ENCODE results near the gene FOXO3.

The FOXO3 gene

GRCh38 chr6:108699290-108700041 is 138.7 kb downstream of the FOXO3 start:
- H3K18ac ChIP-seq (ENCODE audit: low read depth in 1 of 2, low read length in 2 of 2) = no peak overlapping the region
- no peak overlapping the region for H4K91ac ChIP-seq (ENCODE audit: low read length)
- no peak overlapping the region for H3K4me3 ChIP-seq (ENCODE audit: insufficient read depth in 1 of 2, low read depth in 1 of 2, low read length in 2 of 2)
- no peaks in the 10 kb centered on the region for H3K27me3 ChIP-seq (ENCODE audit: control insufficient read depth in 1 of 2, insufficient read depth in 1 of 2, low read length in 2 of 2)
- no peak overlapping the region for H3K4me2 ChIP-seq (ENCODE audit: low read length, poor library complexity, severe bottlenecking)
- H3K23ac ChIP-seq (ENCODE audit: low read length in 2 of 2) = no peak overlapping the region
- H2BK5ac ChIP-seq (ENCODE audit: low read depth, low read length, poor library complexity, severe bottlenecking) = no peak overlapping the region
- DNase-seq = no peak
- H3K9ac ChIP-seq (ENCODE audit: low read length) = no peak overlapping the region
- no peak overlapping the region for H2BK15ac ChIP-seq (ENCODE audit: low read depth, poor library complexity, severe bottlenecking)
- 86% methylated on average over 17 of the region's 17 CpGs for WGBS
- no peak overlapping the region for H2BK120ac ChIP-seq (ENCODE audit: low read depth, low read length)
- no peak overlapping the region for H3K14ac ChIP-seq (ENCODE audit: low read length in 2 of 2)
- H4K8ac ChIP-seq (ENCODE audit: low read length) = no peak overlapping the region
- no peaks in the 10 kb centered on the region for H3K4me1 ChIP-seq (ENCODE audit: control insufficient read depth, insufficient read depth, low read depth, low read length)
- H2AFZ ChIP-seq (ENCODE audit: low read depth, low read length) = no peak overlapping the region
- no peak overlapping the region for H3K4ac ChIP-seq (ENCODE audit: low read depth in 1 of 2, low read length in 2 of 2)
- no peaks in the 10 kb centered on the region for H3K79me1 ChIP-seq (replicated peaks; ENCODE audit: low read length, poor library complexity, severe bottlenecking)
- no peaks in the 10 kb centered on the region for H3K36me3 ChIP-seq (ENCODE audit: control insufficient read depth in 1 of 2, insufficient read depth in 2 of 2, low read depth in 1 of 2, low read length in 2 of 2)
- H3K27ac ChIP-seq (ENCODE audit: low read length, poor library complexity, severe bottlenecking) = no peak overlapping the region
- H2AK5ac ChIP-seq (ENCODE audit: low read length, severe bottlenecking) = no peak overlapping the region
- H3K9me3 ChIP-seq (ENCODE audit: control insufficient read depth, low read length) = peaks cover 38% of the 10 kb centered on the region
- H2BK12ac ChIP-seq (ENCODE audit: low read length in 2 of 2) = no peak overlapping the region

- Histone ChIP-seq H3K4me1 (ENCODE audit: control insufficient read depth, insufficient read depth, low read depth, low read length) (no peaks in the 10 kb centered on the region), H3K27ac (ENCODE audit: low read length, poor library complexity, severe bottlenecking) (no peak overlapping the region), H2AK5ac (ENCODE audit: low read length, severe bottlenecking) (no peak overlapping the region), H3K4me3 (ENCODE audit: insufficient read depth in 1 of 2, low read depth in 1 of 2, low read length in 2 of 2) (no peak overlapping the region), H2BK120ac (ENCODE audit: low read depth, low read length) (no peak overlapping the region), H4K8ac (ENCODE audit: low read length) (no peak overlapping the region), H2AFZ (ENCODE audit: low read depth, low read length) (no peak overlapping the region), H4K91ac (ENCODE audit: low read length) (no peak overlapping the region), H3K79me1 (replicated peaks; ENCODE audit: low read length, poor library complexity, severe bottlenecking) (peaks cover 2% of the 10 kb centered on the region), H3K14ac (ENCODE audit: low read length in 2 of 2) (no peak overlapping the region), H3K9ac (ENCODE audit: low read length) (no peak overlapping the region), H2BK5ac (ENCODE audit: low read depth, low read length, poor library complexity, severe bottlenecking) (no peak overlapping the region), H3K23ac (ENCODE audit: low read length in 2 of 2) (no peak overlapping the region), H3K27me3 (ENCODE audit: control insufficient read depth in 1 of 2, insufficient read depth in 1 of 2, low read length in 2 of 2) (no peaks in the 10 kb centered on the region), H3K4ac (ENCODE audit: low read depth in 1 of 2, low read length in 2 of 2) (no peak overlapping the region), H3K36me3 (ENCODE audit: control insufficient read depth in 1 of 2, insufficient read depth in 2 of 2, low read depth in 1 of 2, low read length in 2 of 2) (no peaks in the 10 kb centered on the region), H3K18ac (ENCODE audit: low read depth in 1 of 2, low read length in 2 of 2) (no peak overlapping the region), H2BK12ac (ENCODE audit: low read length in 2 of 2) (no peak overlapping the region), H2BK15ac (ENCODE audit: low read depth, poor library complexity, severe bottlenecking) (no peak overlapping the region), H3K9me3 (ENCODE audit: control insufficient read depth, low read length) (peaks cover 38% of the 10 kb centered on the region), H3K4me2 (ENCODE audit: low read length, poor library complexity, severe bottlenecking) (no peak overlapping the region)
- WGBS = no CpG with 5 or more reads among the region's 1 CpG
- DNase-seq = no peak
Measured at GRCh38 chr6:108702106-108702851, 141.6 kb downstream of the FOXO3 start.

GRCh38 chr6:108706649-108707048 is 145.9 kb downstream of the FOXO3 start:
- Histone ChIP-seq H3K9me3 (ENCODE audit: control insufficient read depth, low read length) (peaks cover 21% of the 10 kb centered on the region), H2AFZ (ENCODE audit: low read depth, low read length) (no peak overlapping the region), H3K14ac (ENCODE audit: low read length in 2 of 2) (no peak overlapping the region), H3K9ac (ENCODE audit: low read length) (no peak overlapping the region), H3K4me3 (ENCODE audit: insufficient read depth in 1 of 2, low read depth in 1 of 2, low read length in 2 of 2) (no peak overlapping the region), H3K18ac (ENCODE audit: low read depth in 1 of 2, low read length in 2 of 2) (no peak overlapping the region), H3K4ac (ENCODE audit: low read depth in 1 of 2, low read length in 2 of 2) (no peak overlapping the region), H2BK120ac (ENCODE audit: low read depth, low read length) (no peak overlapping the region), H2BK12ac (ENCODE audit: low read length in 2 of 2) (no peak overlapping the region), H2BK15ac (ENCODE audit: low read depth, poor library complexity, severe bottlenecking) (no peak overlapping the region), H3K4me1 (ENCODE audit: control insufficient read depth, insufficient read depth, low read depth, low read length) (no peaks in the 10 kb centered on the region), H3K79me1 (replicated peaks; ENCODE audit: low read length, poor library complexity, severe bottlenecking) (peaks cover 2% of the 10 kb centered on the region), H3K4me2 (ENCODE audit: low read length, poor library complexity, severe bottlenecking) (no peak overlapping the region), H4K8ac (ENCODE audit: low read length) (no peak overlapping the region), H3K23ac (ENCODE audit: low read length in 2 of 2) (no peak overlapping the region), H2BK5ac (ENCODE audit: low read depth, low read length, poor library complexity, severe bottlenecking) (no peak overlapping the region), H3K36me3 (ENCODE audit: control insufficient read depth in 1 of 2, insufficient read depth in 2 of 2, low read depth in 1 of 2, low read length in 2 of 2) (no peaks in the 10 kb centered on the region), H3K27ac (ENCODE audit: low read length, poor library complexity, severe bottlenecking) (no peak overlapping the region), H4K91ac (ENCODE audit: low read length) (no peak overlapping the region), H3K27me3 (ENCODE audit: control insufficient read depth in 1 of 2, insufficient read depth in 1 of 2, low read length in 2 of 2) (no peaks in the 10 kb centered on the region), H2AK5ac (ENCODE audit: low read length, severe bottlenecking) (no peak overlapping the region)
- no peak for DNase-seq
- 91% methylated on average over 8 of the region's 8 CpGs for WGBS

DNA sequence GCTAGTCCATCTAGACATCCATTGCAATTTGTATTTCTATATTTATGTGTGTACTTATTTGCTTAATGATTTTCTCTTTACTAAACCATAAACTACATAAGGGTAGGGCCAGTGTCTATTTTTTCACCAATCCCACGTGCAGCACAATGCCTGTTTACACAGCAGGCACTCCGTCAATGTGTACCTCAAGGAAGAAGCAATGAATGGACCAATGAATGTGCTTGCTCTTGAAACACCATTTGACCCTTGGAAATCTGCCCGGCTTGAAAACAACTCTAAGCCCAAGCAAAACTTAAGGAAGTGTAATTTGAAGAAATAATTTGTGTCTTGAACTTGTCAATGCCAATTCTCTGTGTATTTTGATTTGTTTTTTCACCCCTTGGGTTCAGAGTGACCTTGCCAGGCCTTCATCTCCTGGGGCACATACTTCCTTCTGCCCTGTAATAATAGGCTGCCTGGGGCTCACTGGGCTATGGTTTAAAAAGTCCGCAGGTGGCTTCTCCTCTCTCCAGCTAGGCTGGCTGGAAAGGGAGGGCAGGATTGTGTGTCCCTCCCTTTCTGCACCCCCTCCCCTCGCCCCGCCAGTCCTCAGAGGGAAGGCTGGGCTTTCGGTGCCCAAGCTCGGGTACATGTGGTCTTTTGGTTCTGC is 146.7 kb downstream of the FOXO3 start:
- H3K79me1 ChIP-seq (replicated peaks; ENCODE audit: low read length, poor library complexity, severe bottlenecking) = peaks cover 2% of the 10 kb centered on the region
- H3K18ac ChIP-seq (ENCODE audit: low read depth in 1 of 2, low read length in 2 of 2) = no peak overlapping the region
- no peaks in the 10 kb centered on the region for H3K4me1 ChIP-seq (ENCODE audit: control insufficient read depth, insufficient read depth, low read depth, low read length)
- H3K23ac ChIP-seq (ENCODE audit: low read length in 2 of 2) = no peak overlapping the region
- H3K14ac ChIP-seq (ENCODE audit: low read length in 2 of 2) = no peak overlapping the region
- no peak overlapping the region for H2BK15ac ChIP-seq (ENCODE audit: low read depth, poor library complexity, severe bottlenecking)
- 68% methylated on average over 8 of the region's 8 CpGs for WGBS
- no peak overlapping the region for H3K4me2 ChIP-seq (ENCODE audit: low read length, poor library complexity, severe bottlenecking)
- no peak for DNase-seq
- no peak overlapping the region for H2AK5ac ChIP-seq (ENCODE audit: low read length, severe bottlenecking)
- no peak overlapping the region for H3K9ac ChIP-seq (ENCODE audit: low read length)
- H4K8ac ChIP-seq (ENCODE audit: low read length) = no peak overlapping the region
- no peaks in the 10 kb centered on the region for H3K27me3 ChIP-seq (ENCODE audit: control insufficient read depth in 1 of 2, insufficient read depth in 1 of 2, low read length in 2 of 2)
- H3K9me3 ChIP-seq (ENCODE audit: control insufficient read depth, low read length) = peaks cover 13% of the 10 kb centered on the region
- no peak overlapping the region for H2AFZ ChIP-seq (ENCODE audit: low read depth, low read length)
- H2BK5ac ChIP-seq (ENCODE audit: low read depth, low read length, poor library complexity, severe bottlenecking) = no peak overlapping the region
- H3K4ac ChIP-seq (ENCODE audit: low read depth in 1 of 2, low read length in 2 of 2) = no peak overlapping the region
- H4K91ac ChIP-seq (ENCODE audit: low read length) = no peak overlapping the region
- no peaks in the 10 kb centered on the region for H3K36me3 ChIP-seq (ENCODE audit: control insufficient read depth in 1 of 2, insufficient read depth in 2 of 2, low read depth in 1 of 2, low read length in 2 of 2)
- H3K27ac ChIP-seq (ENCODE audit: low read length, poor library complexity, severe bottlenecking) = no peak overlapping the region
- H3K4me3 ChIP-seq (ENCODE audit: insufficient read depth in 1 of 2, low read depth in 1 of 2, low read length in 2 of 2) = no peak overlapping the region
- no peak overlapping the region for H2BK120ac ChIP-seq (ENCODE audit: low read depth, low read length)
- H2BK12ac ChIP-seq (ENCODE audit: low read length in 2 of 2) = no peak overlapping the region
